OCI-LY7 (cell line): ENCODE measurements around the gene SLC39A7. TPM values are rescaled to one million over a fixed set of nuclear protein-coding genes. Genes with fewer than 3 reads are reported as not detected.
A peak's percentile ranks its signal among the peaks of the same experiment; 100 is the strongest.

Experiments
- BruUV-seq: library from RNA; stranded (reverse); fragments of 400-500 nt; replicated peaks from 2 replicates; lab custom pipeline; 2021; lab: Mats Ljungman, UMichigan
- CTCF ChIA-PET: fragments of 300-600 bp; sonication (Branson Sonifier 250); formaldehyde crosslinking; loops from one replicate; lab custom pipeline; 2022; ENCODE audit warnings: antibody characterized with exemption; ENCODE audit not compliant: unreplicated experiment; lab: Charles Lee
- POLR2A ChIA-PET: fragments of 300-600 bp; sonication (Branson Sonifier 250); formaldehyde crosslinking; loops from one replicate; lab custom pipeline; 2022; ENCODE audit warnings: antibody characterized with exemption; lab: Charles Lee
- DNase-seq: peaks from one replicate; pipeline ENCODE4 v3.0.0-alpha.2; 2015; ENCODE audit warnings: low spot score
- H2AFZ ChIP-seq: fragments of 200-600 bp; sonication (generic), shearing (Covaris generic); 2 replicates; pipeline ENCODE4 v1.6.1; 2014; ENCODE audit warnings: mild to moderate bottlenecking, antibody characterized with exemption, low read length, moderate library complexity
- H3K27ac ChIP-seq: fragments of 200-600 bp; sonication (generic); 2 replicates; pipeline ENCODE4 v1.5.1; 2014; ENCODE audit warnings: mixed run types, low read depth, mild to moderate bottlenecking, moderate library complexity, low read length, inconsistent platforms; ENCODE audit not compliant: poor library complexity, severe bottlenecking
- H3K36me3 ChIP-seq: fragments of 200-600 bp; sonication (generic); 2 replicates; pipeline ENCODE4 v1.6.1; 2014; ENCODE audit warnings: mild to moderate bottlenecking, antibody characterized with exemption, low read length, moderate library complexity, mixed read lengths; ENCODE audit not compliant: insufficient read depth
- H3K4me1 ChIP-seq: fragments of 200-600 bp; sonication (generic); 2 replicates; pipeline ENCODE4 v1.5.1; 2014; ENCODE audit warnings: mild to moderate bottlenecking, low read length; ENCODE audit not compliant: insufficient read depth, poor library complexity, severe bottlenecking
- H3K4me2 ChIP-seq: fragments of 200-600 bp; sonication (generic); 2 replicates; pipeline ENCODE4 v1.6.1; 2014; ENCODE audit warnings: mild to moderate bottlenecking, low read length
- H3K4me3 ChIP-seq: fragments of 200-600 bp; sonication (generic); 2 replicates; pipeline ENCODE4 v1.5.1; 2014; ENCODE audit warnings: mild to moderate bottlenecking, low read depth, low read length; ENCODE audit not compliant: poor library complexity, severe bottlenecking
- H3K79me2 ChIP-seq: fragments of 200-600 bp; sonication (generic); 2 replicates; pipeline ENCODE4 v1.6.1; 2016; ENCODE audit warnings: low read depth, mild to moderate bottlenecking, low read length, moderate library complexity, mixed read lengths; ENCODE audit not compliant: insufficient read depth
- H3K9me2 ChIP-seq: fragments of 200-600 bp; sonication (generic); 2 replicates; pipeline ENCODE4 v1.6.1; 2016; ENCODE audit warnings: mild to moderate bottlenecking, low read length, mixed read lengths; ENCODE audit not compliant: insufficient read depth
- H3K9me3 ChIP-seq: fragments of 200-600 bp; sonication (generic); 2 replicates; pipeline ENCODE4 v1.6.1; 2014; ENCODE audit warnings: mild to moderate bottlenecking, mixed run types, low read length, mixed read lengths
- H4K20me1 ChIP-seq: fragments of 200-600 bp; sonication (generic); 2 replicates; pipeline ENCODE4 v1.6.1; 2014; ENCODE audit warnings: mild to moderate bottlenecking, antibody characterized with exemption, low read length, moderate library complexity, mixed read lengths; ENCODE audit not compliant: insufficient read depth
- CTCF ChIP-seq: fragments of 200-600 bp; sonication (generic); conservative IDR thresholded peaks from 2 replicates; pipeline ENCODE4 v1.5.1; 2014; ENCODE audit warnings: mild to moderate bottlenecking, antibody characterized with exemption, low read length, moderate library complexity, mixed read lengths
- EZH2phosphoT487 ChIP-seq: fragments of 200-600 bp; sonication (generic); IDR thresholded peaks from 2 replicates; pipeline ENCODE4 v1.6.1; 2018; ENCODE audit warnings: low read depth, borderline replicate concordance, mild to moderate bottlenecking, mixed run types, antibody characterized with exemption, low read length, moderate library complexity, mixed read lengths
- intact Hi-C: fragments of 100-400 bp; cut with micrococcal nuclease; formaldehyde crosslinking; loops from one replicate; pipeline ENCODE4 v1.10.0; 2022; ENCODE audit not compliant: unreplicated experiment
- total RNA-seq, 2 experiments: library from RNA; depleted of rRNA in 1 of 2; stranded (reverse); fragments of >200 nt in 1 of 2; shearing (Covaris generic) in 1 of 2; gene quantifications; 2 replicates each; pipeline ENCODE4 v1.2.3, GENCODE V29; 2014 to 2022

The SLC39A7 gene
- total RNA-seq, 2 experiments from 2014 or later: 22.9 to 53.2 TPM

DNA sequence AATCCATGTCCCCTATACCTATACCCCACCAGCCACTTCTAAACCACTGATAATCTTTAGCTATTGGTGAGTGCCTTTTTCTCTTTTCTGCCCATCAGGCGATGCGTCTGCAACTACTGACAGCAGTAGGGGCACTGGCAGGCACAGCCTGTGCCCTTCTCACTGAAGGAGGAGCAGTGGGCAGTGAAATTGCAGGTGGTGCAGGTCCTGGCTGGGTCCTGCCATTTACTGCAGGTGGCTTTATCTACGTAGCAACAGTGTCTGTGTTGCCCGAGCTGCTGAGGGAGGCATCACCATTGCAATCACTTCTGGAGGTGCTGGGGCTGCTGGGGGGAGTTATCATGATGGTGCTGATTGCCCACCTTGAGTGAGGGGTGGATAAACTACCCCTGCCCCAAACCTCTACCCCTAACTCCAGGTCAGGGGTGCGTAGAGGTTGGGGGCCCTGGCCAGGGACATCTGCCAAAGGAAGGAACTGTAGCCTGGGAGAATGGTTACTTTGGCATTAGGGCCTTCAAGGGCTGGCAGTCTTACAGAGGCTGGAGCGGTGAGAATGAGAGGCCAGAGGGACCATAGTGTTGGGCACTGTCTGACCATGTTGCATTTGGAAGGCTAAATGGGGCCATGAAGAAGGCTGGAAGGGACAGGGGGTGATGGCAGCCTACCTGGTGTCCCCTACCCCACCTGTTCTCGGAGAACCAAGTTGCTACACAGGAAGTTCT lies 2.9 kb downstream of the SLC39A7 start:
- Histone ChIP-seq H3K4me2 (peak overlapping the region; percentile 92), H3K4me1 (peaks cover 57% of the 10 kb centered on the region), H2AFZ (no peak overlapping the region), H3K4me3 (peak overlapping the region; percentile 78), H3K79me2 (peaks cover 28% of the 10 kb centered on the region; the same call in 1 of the 2 replicates), H3K27ac (peak overlapping the region; percentile 9), H3K36me3 (peaks cover 24% of the 10 kb centered on the region), H4K20me1 (no peaks in the 10 kb centered on the region), H3K9me2 (no peaks in the 10 kb centered on the region), H3K9me3 (no peaks in the 10 kb centered on the region)
- no peak for DNase-seq
- no TSS peak for BruUV-seq
- ChIA-PET POLR2A (no interaction called here), CTCF (no interaction called here)
- intact Hi-C loops: loop anchor here (10.0 kb wide), 1 partner anchor 211 kb away; the partner anchor contains the start of genes CUTA and PHF1
- TF ChIP-seq CTCF (no peak), EZH2phosphoT487 (no peak)

DNA sequence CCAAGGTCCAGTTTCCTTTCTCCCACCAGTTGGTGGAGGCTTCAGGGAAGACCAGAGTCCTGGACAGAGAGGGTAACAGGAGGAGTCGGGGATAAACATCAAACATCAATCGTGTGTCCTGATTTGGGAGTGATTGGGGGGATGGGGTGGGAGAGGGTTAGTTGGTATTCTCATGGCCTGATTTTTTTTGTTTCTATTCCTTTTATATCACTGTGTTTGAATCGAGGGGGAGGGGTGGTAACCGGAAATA lies 3.4 kb downstream of the SLC39A7 start:
- intact Hi-C loops: loop anchor here (10.0 kb wide), 1 partner anchor 211 kb away; the partner anchor contains the start of genes CUTA and PHF1
- H3K4me1 ChIP-seq: peaks cover 57% of the 10 kb centered on the region
- ChIA-PET CTCF (no interaction called here), POLR2A (no interaction called here)
- H3K4me2 ChIP-seq: peak overlapping the region; percentile 92
- no peak overlapping the region for H2AFZ ChIP-seq
- H3K9me2 ChIP-seq: no peaks in the 10 kb centered on the region
- H3K36me3 ChIP-seq: peaks cover 24% of the 10 kb centered on the region
- H3K27ac ChIP-seq: peak overlapping the region; percentile 9
- DNase-seq: no peak
- H3K9me3 ChIP-seq: no peaks in the 10 kb centered on the region
- BruUV-seq: no TSS peak
- TF ChIP-seq CTCF: no peak
- peaks cover 27% of the 10 kb centered on the region; the same call in 1 of the 2 replicates for H3K79me2 ChIP-seq
- peak overlapping the region; percentile 78 for H3K4me3 ChIP-seq
- H4K20me1 ChIP-seq: no peaks in the 10 kb centered on the region
